ENCODE results near the gene ISLR.

The ISLR gene

GRCh38 chr15:74134387-74135027, 39.0 kb upstream of the ISLR start:
- H3K9me3 ChIP-seq (ENCODE audit: control insufficient read depth, low read length), result no peaks in the 10 kb centered on the region
- no peak overlapping the region for H2BK120ac ChIP-seq (ENCODE audit: low read depth, low read length)
- peak overlapping the region in 1 of 2 experiments; percentile 10 for H2BK12ac ChIP-seq (ENCODE audit: low read length in 2 of 2)
- H2BK15ac ChIP-seq (ENCODE audit: low read depth, poor library complexity, severe bottlenecking), result peak overlapping the region; percentile 34
- no peak overlapping the region for H4K8ac ChIP-seq (ENCODE audit: low read length)
- H3K4me1 ChIP-seq (ENCODE audit: control insufficient read depth, insufficient read depth, low read depth, low read length), result peaks cover 33% of the 10 kb centered on the region
- peak; percentile 55 for DNase-seq
- no peak overlapping the region for H3K27ac ChIP-seq (ENCODE audit: low read length, poor library complexity, severe bottlenecking)
- H3K9ac ChIP-seq (ENCODE audit: low read length), result no peak overlapping the region
- H3K79me1 ChIP-seq (replicated peaks; ENCODE audit: low read length, poor library complexity, severe bottlenecking), result no peaks in the 10 kb centered on the region
- no peak overlapping the region for H2AFZ ChIP-seq (ENCODE audit: low read depth, low read length)
- no peak overlapping the region for H3K4ac ChIP-seq (ENCODE audit: low read depth in 1 of 2, low read length in 2 of 2)
- no peak overlapping the region for H3K4me2 ChIP-seq (ENCODE audit: low read length, poor library complexity, severe bottlenecking)
- no peak overlapping the region for H3K4me3 ChIP-seq (ENCODE audit: insufficient read depth in 1 of 2, low read depth in 1 of 2, low read length in 2 of 2)
- H2AK5ac ChIP-seq (ENCODE audit: low read length, severe bottlenecking), result no peak overlapping the region
- H2BK5ac ChIP-seq (ENCODE audit: low read depth, low read length, poor library complexity, severe bottlenecking), result no peak overlapping the region
- H3K36me3 ChIP-seq (ENCODE audit: control insufficient read depth in 1 of 2, insufficient read depth in 2 of 2, low read depth in 1 of 2, low read length in 2 of 2), result peaks cover 0 to 14% of the 10 kb centered on the region in 2 experiments
- peak overlapping the region; percentile 28 for H4K91ac ChIP-seq (ENCODE audit: low read length)
- peak overlapping the region in 1 of 2 experiments; percentile 36 for H3K23ac ChIP-seq (ENCODE audit: low read length in 2 of 2)
- 9% methylated on average over 53 of the region's 53 CpGs for WGBS
- H3K18ac ChIP-seq (ENCODE audit: low read depth in 1 of 2, low read length in 2 of 2), result no peak overlapping the region
- no peak overlapping the region for H3K14ac ChIP-seq (ENCODE audit: low read length in 2 of 2)
- H3K27me3 ChIP-seq (ENCODE audit: control insufficient read depth in 1 of 2, insufficient read depth in 1 of 2, low read length in 2 of 2), result peaks cover 58 to 74% of the 10 kb centered on the region in 2 experiments

- Histone ChIP-seq H2BK5ac (ENCODE audit: low read depth, low read length, poor library complexity, severe bottlenecking) (no peak overlapping the region), H3K14ac (ENCODE audit: low read length in 2 of 2) (no peak overlapping the region), H3K18ac (ENCODE audit: low read depth in 1 of 2, low read length in 2 of 2) (no peak overlapping the region), H4K8ac (ENCODE audit: low read length) (no peak overlapping the region), H3K4me2 (ENCODE audit: low read length, poor library complexity, severe bottlenecking) (no peak overlapping the region), H3K27me3 (ENCODE audit: control insufficient read depth in 1 of 2, insufficient read depth in 1 of 2, low read length in 2 of 2) (peaks cover 52 to 71% of the 10 kb centered on the region in 2 experiments), H2AK5ac (ENCODE audit: low read length, severe bottlenecking) (no peak overlapping the region), H2BK12ac (ENCODE audit: low read length in 2 of 2) (peak overlapping the region in 1 of 2 experiments; percentile 10), H3K36me3 (ENCODE audit: control insufficient read depth in 1 of 2, insufficient read depth in 2 of 2, low read depth in 1 of 2, low read length in 2 of 2) (peaks cover 0 to 14% of the 10 kb centered on the region in 2 experiments), H2AFZ (ENCODE audit: low read depth, low read length) (no peak overlapping the region), H2BK15ac (ENCODE audit: low read depth, poor library complexity, severe bottlenecking) (peak overlapping the region; percentile 3), H3K79me1 (replicated peaks; ENCODE audit: low read length, poor library complexity, severe bottlenecking) (no peaks in the 10 kb centered on the region), H3K23ac (ENCODE audit: low read length in 2 of 2) (peak overlapping the region in 1 of 2 experiments; percentile 36), H3K27ac (ENCODE audit: low read length, poor library complexity, severe bottlenecking) (no peak overlapping the region), H3K4me3 (ENCODE audit: insufficient read depth in 1 of 2, low read depth in 1 of 2, low read length in 2 of 2) (no peak overlapping the region), H3K9ac (ENCODE audit: low read length) (no peak overlapping the region), H3K4me1 (ENCODE audit: control insufficient read depth, insufficient read depth, low read depth, low read length) (peaks cover 28% of the 10 kb centered on the region), H3K9me3 (ENCODE audit: control insufficient read depth, low read length) (no peaks in the 10 kb centered on the region), H4K91ac (ENCODE audit: low read length) (peak overlapping the region; percentile 28), H2BK120ac (ENCODE audit: low read depth, low read length) (no peak overlapping the region), H3K4ac (ENCODE audit: low read depth in 1 of 2, low read length in 2 of 2) (no peak overlapping the region)
- WGBS, result 9% methylated on average over 25 of the region's 27 CpGs
- no peak for DNase-seq
These were observed 38.4 kb upstream of the ISLR start for GRCh38 chr15:74135041-74135565.

DNA sequence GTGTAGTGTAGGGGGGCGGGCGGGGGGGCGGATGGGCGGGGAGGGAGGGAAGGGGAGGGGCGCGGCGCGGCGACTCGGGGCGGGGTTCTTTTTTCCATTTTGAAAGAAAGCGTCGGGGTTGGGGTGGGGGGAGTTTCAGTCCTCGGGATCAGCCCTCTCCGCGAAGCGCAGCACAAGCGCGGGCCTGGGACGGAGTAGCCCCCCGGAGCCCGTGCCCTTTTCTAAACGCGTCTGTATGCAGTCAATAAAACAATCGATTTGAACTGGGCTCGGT, 37.0 kb upstream of the ISLR start:
- H2BK15ac ChIP-seq (ENCODE audit: low read depth, poor library complexity, severe bottlenecking), result peak overlapping the region; percentile 2
- H3K79me1 ChIP-seq (replicated peaks; ENCODE audit: low read length, poor library complexity, severe bottlenecking), result no peaks in the 10 kb centered on the region
- no peak overlapping the region for H4K91ac ChIP-seq (ENCODE audit: low read length)
- no peak overlapping the region for H2BK5ac ChIP-seq (ENCODE audit: low read depth, low read length, poor library complexity, severe bottlenecking)
- no peak overlapping the region for H3K4ac ChIP-seq (ENCODE audit: low read depth in 1 of 2, low read length in 2 of 2)
- no peak overlapping the region for H2BK12ac ChIP-seq (ENCODE audit: low read length in 2 of 2)
- H3K9ac ChIP-seq (ENCODE audit: low read length), result peak overlapping the region; percentile 71
- H3K27ac ChIP-seq (ENCODE audit: low read length, poor library complexity, severe bottlenecking), result no peak overlapping the region
- peak overlapping the region; percentile 33 for H4K8ac ChIP-seq (ENCODE audit: low read length)
- WGBS, result 2% methylated on average over 23 of the region's 26 CpGs
- no peak overlapping the region for H2BK120ac ChIP-seq (ENCODE audit: low read depth, low read length)
- peak overlapping the region; percentile 73 for H3K4me2 ChIP-seq (ENCODE audit: low read length, poor library complexity, severe bottlenecking)
- no peak overlapping the region for H2AFZ ChIP-seq (ENCODE audit: low read depth, low read length)
- H3K4me3 ChIP-seq (ENCODE audit: insufficient read depth in 1 of 2, low read depth in 1 of 2, low read length in 2 of 2), result peak overlapping the region; percentile 36 to 71
- H3K23ac ChIP-seq (ENCODE audit: low read length in 2 of 2), result no peak overlapping the region
- peaks cover 38 to 57% of the 10 kb centered on the region in 2 experiments for H3K27me3 ChIP-seq (ENCODE audit: control insufficient read depth in 1 of 2, insufficient read depth in 1 of 2, low read length in 2 of 2)
- peaks cover 20% of the 10 kb centered on the region for H3K4me1 ChIP-seq (ENCODE audit: control insufficient read depth, insufficient read depth, low read depth, low read length)
- no peak overlapping the region for H3K18ac ChIP-seq (ENCODE audit: low read depth in 1 of 2, low read length in 2 of 2)
- no peak overlapping the region for H3K14ac ChIP-seq (ENCODE audit: low read length in 2 of 2)
- DNase-seq, result no peak
- no peak overlapping the region for H2AK5ac ChIP-seq (ENCODE audit: low read length, severe bottlenecking)
- no peaks in the 10 kb centered on the region for H3K9me3 ChIP-seq (ENCODE audit: control insufficient read depth, low read length)
- H3K36me3 ChIP-seq (ENCODE audit: control insufficient read depth in 1 of 2, insufficient read depth in 2 of 2, low read depth in 1 of 2, low read length in 2 of 2), result peaks cover 0 to 14% of the 10 kb centered on the region in 2 experiments

DNA sequence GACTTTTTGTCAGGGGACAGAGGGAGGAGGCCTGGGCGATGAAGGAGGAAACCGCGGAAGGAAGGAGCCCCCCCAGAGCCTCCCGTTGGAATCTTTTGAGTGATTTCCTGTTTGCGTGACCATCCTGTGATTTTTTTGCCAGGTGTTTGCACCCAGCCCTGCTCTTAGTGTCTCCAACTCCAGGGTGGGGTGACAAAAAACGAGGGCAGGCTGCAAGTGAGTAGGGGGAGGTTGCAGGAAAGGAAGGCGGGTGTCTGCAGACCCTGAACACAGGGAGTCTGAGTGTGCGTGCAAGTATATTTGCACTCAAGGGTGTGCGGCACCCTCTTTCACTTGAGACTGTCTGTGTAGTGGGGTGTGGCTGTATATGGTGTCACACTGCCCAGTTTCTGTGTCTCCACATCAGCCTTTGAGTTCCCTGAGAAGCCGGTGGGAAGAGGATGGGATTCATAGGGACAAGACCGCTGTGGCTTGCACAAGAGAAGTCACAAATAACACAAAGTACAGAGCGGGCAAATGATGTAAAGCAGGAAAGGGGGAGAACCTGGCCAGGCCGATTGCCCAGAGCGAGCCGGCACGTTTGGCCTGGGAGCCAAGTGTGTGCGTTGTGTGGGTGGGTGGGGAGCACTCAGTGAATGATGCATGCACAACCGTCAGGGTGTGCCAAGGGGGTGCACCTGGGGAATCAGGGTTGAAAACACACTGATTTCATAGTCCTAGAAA, 36.5 kb upstream of the ISLR start:
- Histone ChIP-seq H3K14ac (ENCODE audit: low read length in 2 of 2) (no peak overlapping the region), H3K36me3 (ENCODE audit: control insufficient read depth in 1 of 2, insufficient read depth in 2 of 2, low read depth in 1 of 2, low read length in 2 of 2) (peaks cover 0 to 14% of the 10 kb centered on the region in 2 experiments), H2BK15ac (ENCODE audit: low read depth, poor library complexity, severe bottlenecking) (peak overlapping the region; percentile 2), H3K79me1 (replicated peaks; ENCODE audit: low read length, poor library complexity, severe bottlenecking) (no peaks in the 10 kb centered on the region), H2AK5ac (ENCODE audit: low read length, severe bottlenecking) (no peak overlapping the region), H3K4ac (ENCODE audit: low read depth in 1 of 2, low read length in 2 of 2) (no peak overlapping the region), H4K91ac (ENCODE audit: low read length) (no peak overlapping the region), H3K27ac (ENCODE audit: low read length, poor library complexity, severe bottlenecking) (no peak overlapping the region), H2BK5ac (ENCODE audit: low read depth, low read length, poor library complexity, severe bottlenecking) (no peak overlapping the region), H2BK12ac (ENCODE audit: low read length in 2 of 2) (no peak overlapping the region), H4K8ac (ENCODE audit: low read length) (peak overlapping the region; percentile 33), H3K4me3 (ENCODE audit: insufficient read depth in 1 of 2, low read depth in 1 of 2, low read length in 2 of 2) (peak overlapping the region in 1 of 2 experiments; percentile 71), H3K23ac (ENCODE audit: low read length in 2 of 2) (no peak overlapping the region), H3K4me2 (ENCODE audit: low read length, poor library complexity, severe bottlenecking) (peak overlapping the region; percentile 73), H3K9ac (ENCODE audit: low read length) (peak overlapping the region; percentile 71), H2AFZ (ENCODE audit: low read depth, low read length) (no peak overlapping the region), H3K27me3 (ENCODE audit: control insufficient read depth in 1 of 2, insufficient read depth in 1 of 2, low read length in 2 of 2) (peaks cover 33 to 52% of the 10 kb centered on the region in 2 experiments), H2BK120ac (ENCODE audit: low read depth, low read length) (no peak overlapping the region), H3K18ac (ENCODE audit: low read depth in 1 of 2, low read length in 2 of 2) (peak overlapping the region in 1 of 2 experiments; percentile 1), H3K9me3 (ENCODE audit: control insufficient read depth, low read length) (no peaks in the 10 kb centered on the region), H3K4me1 (ENCODE audit: control insufficient read depth, insufficient read depth, low read depth, low read length) (peaks cover 22% of the 10 kb centered on the region)
- DNase-seq, result no peak
- WGBS, result 42% methylated on average over 18 of the region's 18 CpGs
